CD4-positive, alpha-beta memory T cell (primary cell): ENCODE data around the gene SMIM9. TPM values are rescaled to one million over a fixed set of nuclear protein-coding genes. Genes with fewer than 3 reads are reported as not detected.

Experiments used
- CTCF ChIA-PET: fragments of 350-600 bp; sonication (Branson Sonifier 250); formaldehyde crosslinking; loops from one replicate; lab custom pipeline; 2021; ENCODE audit warnings: inconsistent platforms; ENCODE audit not compliant: partially characterized antibody; lab: Charles Lee
- POLR2A ChIA-PET: fragments of 350-600 bp; sonication (Branson Sonifier 250); formaldehyde crosslinking; loops from one replicate; lab custom pipeline; 2021; ENCODE audit not compliant: partially characterized antibody; lab: Charles Lee
- DNase-seq, 5 donors: peaks; one replicate each; pipeline versions ENCODE4 v3.0.0 to v3.0.0-alpha.2; 2020 to 2022; ENCODE audit warnings: mixed read lengths in 1 of 5
- H3K27ac ChIP-seq: one replicate; pipeline ENCODE4 v1.7.0; 2013; ENCODE audit warnings: low read depth, low read length
- H3K27me3 ChIP-seq: 2 replicates; pipeline ENCODE4 v1.7.0; 2013; ENCODE audit warnings: mild to moderate bottlenecking, low read length, moderate library complexity; ENCODE audit not compliant: insufficient read depth
- H3K36me3 ChIP-seq: 2 replicates; pipeline ENCODE4 v1.7.0; 2013; ENCODE audit warnings: mild to moderate bottlenecking, low read length, moderate library complexity; ENCODE audit not compliant: insufficient read depth
- H3K4me1 ChIP-seq: 2 replicates; pipeline ENCODE4 v1.7.0; 2013; ENCODE audit warnings: mild to moderate bottlenecking, low read length, moderate library complexity; ENCODE audit not compliant: insufficient read depth
- H3K4me3 ChIP-seq, 2 donors: one replicate each; pipeline ENCODE4 v1.7.0; 2013; ENCODE audit warnings: low read length in 2 of 2, mild to moderate bottlenecking in 1 of 2
- H3K9me3 ChIP-seq, 2 donors: one replicate each; pipeline ENCODE4 v1.7.0; 2013; ENCODE audit warnings: low read length in 2 of 2, control low read depth in 1 of 2; ENCODE audit not compliant: control insufficient read depth in 1 of 2
- H3K27ac Mint-ChIP-seq, 7 donors: one replicate each; pipeline ENCODE4 v1.8.0; 2020 to 2021; ENCODE audit warnings: mixed read lengths in 7 of 7, mild to moderate bottlenecking in 6 of 7, inconsistent platforms in 3 of 7, moderate library complexity in 3 of 7
- H3K27me3 Mint-ChIP-seq, 2 donors: one replicate each; pipeline ENCODE4 v1.8.0; 2020 to 2021; ENCODE audit warnings: mixed read lengths in 2 of 2
- H3K36me3 Mint-ChIP-seq, 2 donors: one replicate each; pipeline ENCODE4 v1.8.0; 2020 to 2021; ENCODE audit warnings: mixed read lengths in 2 of 2, inconsistent platforms in 1 of 2, mild to moderate bottlenecking in 1 of 2
- H3K4me1 Mint-ChIP-seq, 4 donors: one replicate each; pipeline ENCODE4 v1.8.0; 2020 to 2021; ENCODE audit warnings: mixed read lengths in 4 of 4, mild to moderate bottlenecking in 1 of 4
- H3K4me3 Mint-ChIP-seq, 8 donors: one replicate each; pipeline ENCODE4 v1.8.0; 2020 to 2021; ENCODE audit warnings: mixed read lengths in 8 of 8, mild to moderate bottlenecking in 7 of 8, moderate library complexity in 6 of 8, inconsistent platforms in 3 of 8
- H3K9me3 Mint-ChIP-seq, 8 donors: one replicate each; pipeline ENCODE4 v1.8.0; 2020 to 2021; ENCODE audit warnings: mixed read lengths in 8 of 8, mild to moderate bottlenecking in 5 of 8, inconsistent platforms in 3 of 8, moderate library complexity in 1 of 8
- intact Hi-C: fragments of 100-400 bp; cut with micrococcal nuclease; formaldehyde crosslinking; loops from one replicate; pipeline ENCODE4 v1.15.1; 2023
- polyA plus RNA-seq, 2 donors: library from polyadenylated mRNA; unstranded; fragments of 300-500 nt; fragmentation: Illumina TruSeq; gene quantifications; one replicate each; pipeline ENCODE4 v1.2.3, GENCODE V29; 2021
- total RNA-seq, 2 experiments: library from RNA; stranded (reverse); gene quantifications; one replicate each; pipeline ENCODE4 v1.2.3, GENCODE V29; 2021

SMIM9 gene
- total and polyA plus RNA-seq, 4 experiments from 2014 or later: not detected

- peaks cover 0 to 2% of the 10 kb centered on the region in 2 donors for H3K27me3 Mint-ChIP-seq
- H3K27ac Mint-ChIP-seq: no peak overlapping the region
- Histone ChIP-seq H3K9me3 (no peaks in the 10 kb centered on the region), H3K27me3 (no peaks in the 10 kb centered on the region), H3K4me3 (no peak overlapping the region), H3K27ac (no peak overlapping the region), H3K36me3 (no peaks in the 10 kb centered on the region), H3K4me1 (no peaks in the 10 kb centered on the region)
- H3K4me1 Mint-ChIP-seq: no peaks in the 10 kb centered on the region
- DNase-seq: no peak
- ChIA-PET POLR2A (no interaction called here), CTCF (no interaction called here)
- H3K36me3 Mint-ChIP-seq: no peaks in the 10 kb centered on the region
- H3K4me3 Mint-ChIP-seq: no peak overlapping the region
- intact Hi-C loops: no loop called here
- peaks cover 0 to 3% (median 0%) of the 10 kb centered on the region in 8 donors for H3K9me3 Mint-ChIP-seq
These were observed 19.1 kb downstream of the SMIM9 start for GRCh38 chrX:154815274-154815818.

DNA sequence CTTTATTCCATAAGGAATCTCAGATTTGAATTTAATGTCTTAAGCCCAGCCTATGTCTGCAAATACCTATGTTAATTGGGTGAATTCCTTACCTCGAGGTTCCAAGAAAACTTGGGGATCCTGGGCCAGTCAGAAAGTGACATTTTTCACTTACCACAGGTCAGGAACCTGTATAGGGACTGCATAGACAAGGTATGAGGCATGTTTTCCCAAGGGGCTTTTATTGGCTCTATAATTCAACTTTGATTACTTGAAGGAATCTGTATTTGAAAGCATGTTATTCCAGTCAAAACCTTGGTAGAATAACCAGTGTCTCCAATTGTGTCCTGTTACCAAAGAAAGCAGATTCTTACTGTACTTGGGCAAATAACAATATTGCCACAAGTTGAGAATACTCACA is 20.7 kb downstream of the SMIM9 start:
- H3K27ac Mint-ChIP-seq: no peak overlapping the region
- no peak for DNase-seq
- no peak overlapping the region for H3K4me3 Mint-ChIP-seq
- Histone ChIP-seq H3K9me3 (no peaks in the 10 kb centered on the region), H3K4me3 (no peak overlapping the region), H3K4me1 (no peaks in the 10 kb centered on the region), H3K27ac (no peak overlapping the region), H3K27me3 (no peaks in the 10 kb centered on the region), H3K36me3 (no peaks in the 10 kb centered on the region)
- no peaks in the 10 kb centered on the region for H3K36me3 Mint-ChIP-seq
- no peaks in the 10 kb centered on the region for H3K9me3 Mint-ChIP-seq
- H3K27me3 Mint-ChIP-seq: peaks cover 0 to 4% of the 10 kb centered on the region in 2 donors
- H3K4me1 Mint-ChIP-seq: peaks cover 0 to 3% (median 0%) of the 10 kb centered on the region in 4 donors
- intact Hi-C loops: no loop called here
- CTCF ChIA-PET: no interaction called here
- POLR2A ChIA-PET: no interaction called here

DNA sequence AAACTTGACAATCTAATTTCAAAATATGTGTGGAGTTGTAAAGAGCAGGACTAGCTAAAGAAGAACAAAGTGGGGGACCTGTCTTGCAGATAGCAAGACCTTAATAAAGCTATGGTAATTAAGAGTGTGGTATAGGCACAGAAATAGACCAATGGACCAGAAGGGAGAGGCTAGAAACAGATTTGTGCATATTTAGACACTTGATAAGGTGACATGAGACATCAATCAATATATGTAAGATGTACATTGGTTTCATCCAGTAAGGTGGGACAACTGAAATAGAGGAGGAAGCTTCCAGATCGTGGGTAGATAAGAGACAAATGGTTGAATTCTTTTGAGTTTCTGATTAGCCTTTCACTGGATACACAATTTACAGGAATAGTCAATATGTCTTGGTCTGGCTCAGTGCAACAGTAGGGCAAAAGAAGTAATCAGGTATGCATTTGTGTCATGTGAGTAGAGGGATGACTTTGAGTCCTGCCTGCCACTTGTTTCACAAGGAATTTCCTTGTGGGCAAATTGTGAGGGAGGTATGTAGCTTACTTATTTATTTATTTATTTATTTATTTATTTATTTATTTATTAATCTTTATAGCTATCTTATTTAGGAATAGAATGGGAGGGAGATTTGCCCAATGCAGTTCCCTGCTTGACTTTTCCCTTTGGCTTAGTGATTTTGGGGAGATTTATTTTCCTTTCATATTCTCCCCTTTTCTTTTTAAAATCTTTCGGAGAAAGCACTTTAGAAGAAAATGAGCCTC is 21.9 kb downstream of the SMIM9 start:
- Histone ChIP-seq H3K4me3 (no peak overlapping the region), H3K27me3 (no peaks in the 10 kb centered on the region), H3K27ac (no peak overlapping the region), H3K9me3 (no peaks in the 10 kb centered on the region), H3K4me1 (no peaks in the 10 kb centered on the region), H3K36me3 (no peaks in the 10 kb centered on the region)
- H3K27ac Mint-ChIP-seq: no peak overlapping the region
- intact Hi-C loops: no loop called here
- ChIA-PET POLR2A (no interaction called here), CTCF (interaction anchor here (0.6 kb wide), 1 partner anchor 26 kb away, joined by 7 read pairs; no protein-coding TSS in a partner anchor)
- DNase-seq: no peak
- no peaks in the 10 kb centered on the region for H3K36me3 Mint-ChIP-seq
- H3K4me1 Mint-ChIP-seq: peaks cover 0 to 3% (median 0%) of the 10 kb centered on the region in 4 donors
- no peak overlapping the region for H3K4me3 Mint-ChIP-seq
- peaks cover 0 to 4% of the 10 kb centered on the region in 2 donors for H3K27me3 Mint-ChIP-seq
- no peaks in the 10 kb centered on the region for H3K9me3 Mint-ChIP-seq

DNA sequence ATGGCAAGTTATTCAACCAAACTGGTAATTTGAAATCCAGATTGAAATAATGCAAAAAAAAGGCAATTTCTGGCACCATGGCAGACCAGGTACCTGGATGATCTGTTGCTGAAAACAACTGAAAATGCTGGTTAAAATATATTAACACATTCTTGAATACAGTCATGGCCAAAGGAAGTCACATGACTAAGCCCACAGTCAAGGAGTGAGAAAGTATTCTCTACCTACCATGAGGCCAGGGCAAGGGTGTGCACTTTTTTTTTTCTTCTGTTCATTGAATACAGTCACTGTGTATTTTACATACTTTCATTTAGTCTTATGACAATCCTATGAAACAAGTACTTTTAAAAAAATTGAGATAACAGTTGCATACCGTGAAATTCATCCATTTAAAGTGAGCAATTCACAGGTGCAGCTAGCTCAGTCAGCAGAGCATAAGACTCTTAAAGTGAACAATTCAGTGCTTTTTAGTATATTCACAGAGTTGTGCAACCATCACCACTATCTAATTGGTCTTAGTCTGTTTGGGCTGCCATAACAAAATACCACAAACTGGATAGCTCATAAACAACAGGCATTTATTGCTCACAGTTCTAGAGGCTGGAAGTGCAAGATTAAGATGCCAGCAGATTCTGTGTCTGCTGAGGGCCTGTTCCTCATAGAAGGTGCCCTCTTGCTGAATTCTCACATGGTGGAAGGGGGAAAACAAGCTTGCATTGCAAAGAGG is 24.4 kb downstream of the SMIM9 start:
- no peaks in the 10 kb centered on the region for H3K36me3 Mint-ChIP-seq
- CTCF ChIA-PET: no interaction called here
- intact Hi-C loops: loop anchor here (5.0 kb wide), 1 partner anchor 48 kb away; the partner anchor contains the start of gene DKC1

DNA sequence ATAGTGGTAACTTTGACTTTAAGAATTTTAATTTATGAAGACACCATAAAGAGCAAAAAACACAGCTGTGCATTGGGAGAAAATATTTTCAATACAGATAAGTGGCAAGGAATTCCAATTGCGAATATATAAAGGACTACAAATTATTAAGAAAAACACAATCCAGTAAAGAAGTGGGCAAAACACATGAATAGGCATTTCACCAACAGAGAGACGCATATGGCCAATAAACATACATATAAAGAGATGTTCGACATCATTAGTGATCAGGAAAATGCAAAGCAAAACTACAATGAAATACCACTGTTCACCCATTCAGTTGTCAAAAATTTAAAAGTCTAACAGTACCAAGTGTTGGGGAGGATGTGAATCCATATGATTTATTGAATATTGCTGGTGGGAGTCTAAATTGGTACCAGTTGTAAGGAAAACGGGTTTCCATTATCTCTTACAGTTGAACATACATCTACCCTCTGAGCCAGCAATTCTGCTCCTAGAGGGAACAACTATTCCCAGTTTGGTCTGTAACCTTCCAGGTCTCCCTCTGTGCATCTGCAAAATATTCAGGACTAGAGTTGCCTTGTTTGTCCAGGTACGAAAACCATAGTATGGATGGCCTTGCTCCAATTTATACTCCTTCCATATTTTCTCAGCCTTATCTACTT is 27.5 kb downstream of the SMIM9 start:
- Histone ChIP-seq H3K27ac (no peak overlapping the region), H3K36me3 (no peaks in the 10 kb centered on the region), H3K4me1 (peaks cover 14% of the 10 kb centered on the region), H3K9me3 (no peaks in the 10 kb centered on the region), H3K4me3 (no peak overlapping the region), H3K27me3 (no peaks in the 10 kb centered on the region)
- ChIA-PET POLR2A (no interaction called here), CTCF (no interaction called here)
- Mint-ChIP-seq H3K9me3 (peaks cover 0 to 5% (median 0%) of the 10 kb centered on the region in 8 donors), H3K4me1 (peaks cover 8 to 13% (median 12%) of the 10 kb centered on the region in 4 donors), H3K4me3 (no peak overlapping the region), H3K27me3 (peaks cover 0 to 3% of the 10 kb centered on the region in 2 donors), H3K36me3 (no peaks in the 10 kb centered on the region), H3K27ac (no peak overlapping the region)
- intact Hi-C loops: loop anchor here (5.0 kb wide), 1 partner anchor 45 kb away; the partner anchor contains the start of gene DKC1
- DNase-seq: no peak

More for the DNA sequence above, 24.4 kb downstream of the SMIM9 start:
- Mint-ChIP-seq H3K27me3 (peaks cover 0 to 3% of the 10 kb centered on the region in 2 donors), H3K9me3 (peaks cover 0 to 5% (median 0%) of the 10 kb centered on the region in 8 donors), H3K4me1 (peaks cover 0 to 6% (median 3%) of the 10 kb centered on the region in 4 donors), H3K27ac (no peak overlapping the region), H3K4me3 (no peak overlapping the region)
- Histone ChIP-seq H3K27me3 (no peaks in the 10 kb centered on the region), H3K4me1 (no peaks in the 10 kb centered on the region), H3K9me3 (no peaks in the 10 kb centered on the region), H3K36me3 (no peaks in the 10 kb centered on the region), H3K27ac (no peak overlapping the region), H3K4me3 (no peak overlapping the region)
- no peak for DNase-seq
- POLR2A ChIA-PET: no interaction called here

DNA sequence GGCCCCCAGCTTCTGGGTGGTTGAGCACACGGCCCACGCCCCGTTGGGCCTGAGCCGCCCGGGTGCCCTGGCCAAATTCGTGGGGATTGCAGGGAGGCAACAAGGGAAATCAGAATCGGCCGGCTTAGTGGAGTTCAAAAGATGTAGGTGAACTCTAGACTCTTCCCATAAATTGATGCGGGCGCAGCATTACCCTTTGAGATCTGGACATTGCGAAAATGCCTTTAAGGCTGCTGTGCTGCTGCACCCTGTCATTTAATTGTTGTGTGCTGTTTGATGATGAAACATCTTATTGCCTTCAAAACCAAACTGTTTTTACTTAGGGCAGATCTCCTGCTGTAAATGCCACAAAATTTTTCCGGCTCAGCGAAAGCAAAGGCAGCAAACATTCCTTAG is 28.8 kb downstream of the SMIM9 start:
- H3K9me3 Mint-ChIP-seq: peaks cover 0 to 5% (median 0%) of the 10 kb centered on the region in 8 donors
- peaks cover 0 to 3% of the 10 kb centered on the region in 2 donors for H3K27me3 Mint-ChIP-seq
- Histone ChIP-seq H3K36me3 (no peaks in the 10 kb centered on the region), H3K4me3 (peak overlapping the region in 1 of 2 donors; percentile 57), H3K27ac (no peak overlapping the region), H3K4me1 (peaks cover 16% of the 10 kb centered on the region), H3K9me3 (no peaks in the 10 kb centered on the region), H3K27me3 (no peaks in the 10 kb centered on the region)
- no peaks in the 10 kb centered on the region for H3K36me3 Mint-ChIP-seq
- CTCF ChIA-PET: interaction anchor here (1.4 kb wide), 1 partner anchor 57 kb away, joined by 3 read pairs; no protein-coding TSS in a partner anchor
- intact Hi-C loops: loop anchor here (5.0 kb wide), 1 partner anchor 43 kb away; the partner anchor contains the start of gene DKC1
- POLR2A ChIA-PET: interaction anchor here (1.0 to 2.4 kb wide), 2 partner anchors 43 to 55 kb away, joined by 4 to 10 read pairs; partner anchors contain the start of genes DKC1 and GAB3
- DNase-seq: no peak
- peaks cover 8 to 17% (median 12%) of the 10 kb centered on the region in 4 donors for H3K4me1 Mint-ChIP-seq
- peak overlapping the region; percentile 64 to 87 (median 80) for H3K4me3 Mint-ChIP-seq
- peak overlapping the region in 2 of 7 donors; percentile 46 to 69 for H3K27ac Mint-ChIP-seq
